GM19395 (cell line): ENCODE measurements around the gene SULF2.
"Not testable (repeated sequence)": the region's sequence is repeated elsewhere in the genome, so short reads cannot be mapped to it uniquely, and the experiment has no call there.

ENCODE experiments used
- ATAC-seq: cut with Tn5 transposase; IDR thresholded peaks from one replicate; pipeline ENCODE4 v1.9.1; 2021; ENCODE audit warnings: mild to moderate bottlenecking, moderate library complexity; ENCODE audit not compliant: unreplicated experiment

Gene SULF2

DNA sequence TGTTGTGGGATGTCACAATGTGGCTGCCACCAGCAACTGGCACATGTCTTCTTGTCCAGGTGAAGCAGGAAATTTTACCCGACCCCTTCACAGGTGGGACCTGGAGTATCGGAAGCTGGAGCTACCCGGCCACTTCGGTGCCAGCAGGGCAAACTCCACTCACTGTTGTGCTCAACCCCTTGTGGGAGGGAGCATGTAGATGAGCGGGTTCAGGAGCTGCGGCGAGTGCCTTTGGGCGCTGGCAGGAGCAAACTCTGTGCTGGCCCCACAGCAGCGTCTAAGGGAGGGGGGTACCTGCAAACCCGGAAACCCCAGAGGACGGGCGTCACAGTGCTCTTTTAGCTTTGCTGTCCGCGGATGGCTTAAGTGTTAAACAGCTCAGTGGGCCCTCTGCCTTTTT lies 20.7 kb upstream of the SULF2 start:
- no peak for ATAC-seq

GRCh38 chr20:47804972-47805371 lies 19.7 kb upstream of the SULF2 start:
- ATAC-seq, result not testable (repeated sequence)

DNA sequence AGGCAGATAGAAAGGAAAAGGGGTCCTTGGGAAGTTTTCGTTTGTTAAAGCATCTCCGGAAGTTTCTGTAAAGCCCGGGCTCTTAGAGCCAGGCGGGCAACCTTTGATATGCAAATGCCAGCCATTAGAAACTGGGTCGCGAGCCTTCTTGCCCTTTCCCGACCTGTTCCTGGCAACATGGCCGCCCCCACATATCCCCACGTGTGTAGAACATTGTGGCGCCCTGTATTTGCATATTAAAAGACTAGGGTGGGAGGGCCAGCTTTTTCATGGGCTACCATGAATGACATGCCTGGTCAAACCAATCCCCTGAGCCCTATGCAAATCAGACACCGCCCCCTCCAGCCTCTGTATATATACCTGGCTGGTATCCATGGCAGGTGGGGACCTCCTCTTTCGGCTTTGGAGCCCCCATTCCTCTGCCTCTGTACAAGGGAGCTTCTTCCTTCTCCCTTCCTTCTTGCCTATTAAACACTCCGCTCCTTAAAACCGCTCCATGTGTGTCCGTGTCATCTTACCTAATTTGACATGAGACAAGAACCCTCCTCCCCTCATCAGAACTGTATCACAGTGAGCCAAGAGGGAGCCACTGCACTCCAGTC lies 19.0 kb upstream of the SULF2 start:
- ATAC-seq, result not testable (repeated sequence)

GRCh38 chr20:47802975-47803374 lies 17.7 kb upstream of the SULF2 start:
- no peak for ATAC-seq

- no peak for ATAC-seq
These were observed 17.1 kb upstream of the SULF2 start for GRCh38 chr20:47802226-47802920.

GRCh38 chr20:47801759-47802158 lies 16.5 kb upstream of the SULF2 start:
- ATAC-seq, result no peak

GRCh38 chr20:47801079-47801478 lies 15.8 kb upstream of the SULF2 start:
- ATAC-seq, result no peak

DNA sequence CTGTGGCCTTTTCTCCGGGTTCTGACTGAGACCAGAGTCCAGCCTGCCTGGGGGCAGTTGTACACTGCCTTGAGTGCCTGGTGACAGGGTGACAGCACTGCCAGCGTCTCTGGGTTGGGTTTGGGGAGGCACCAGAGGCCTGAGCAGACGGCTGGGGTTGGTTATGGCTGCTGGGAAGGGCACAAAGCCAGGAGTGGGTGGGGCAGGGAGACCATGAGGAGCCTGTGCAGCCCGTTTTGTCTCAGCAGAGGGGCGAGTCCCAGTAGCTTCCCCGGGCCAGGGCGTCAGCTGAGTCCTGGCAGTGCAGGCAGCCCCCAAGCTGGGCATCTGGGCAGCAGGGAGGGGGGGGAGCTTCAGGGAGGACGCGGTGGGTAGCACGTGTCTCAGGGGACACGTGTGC lies 15.3 kb upstream of the SULF2 start:
- no peak for ATAC-seq

DNA sequence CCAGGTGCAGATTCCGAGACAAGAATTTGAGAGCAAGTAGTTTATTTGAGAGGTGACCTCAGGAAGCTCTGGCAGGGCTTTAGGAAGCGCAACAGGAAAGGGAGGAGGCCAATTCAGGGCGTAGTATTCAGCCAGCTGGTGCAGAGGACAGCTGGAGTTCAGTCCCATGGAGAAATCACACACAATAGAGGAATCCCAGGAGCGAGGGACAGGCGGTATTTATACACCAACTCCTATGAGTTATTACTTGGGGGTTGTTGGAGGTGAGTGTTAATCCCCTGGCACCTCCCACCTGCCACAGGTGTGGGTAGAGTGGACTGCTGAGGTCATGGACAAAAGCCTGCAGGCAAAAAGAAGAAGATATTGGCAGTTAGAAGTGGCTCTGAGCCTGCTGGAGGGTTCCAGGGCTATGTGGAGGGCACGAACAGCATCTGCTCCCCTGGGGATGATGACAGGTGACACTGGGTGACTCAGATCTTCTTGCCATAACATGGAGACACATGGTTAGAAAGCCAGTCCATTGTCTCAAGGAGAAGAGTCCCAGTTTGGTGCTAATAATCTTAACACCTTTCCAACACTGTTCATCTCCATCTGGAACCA lies 13.9 kb upstream of the SULF2 start:
- no peak for ATAC-seq

DNA sequence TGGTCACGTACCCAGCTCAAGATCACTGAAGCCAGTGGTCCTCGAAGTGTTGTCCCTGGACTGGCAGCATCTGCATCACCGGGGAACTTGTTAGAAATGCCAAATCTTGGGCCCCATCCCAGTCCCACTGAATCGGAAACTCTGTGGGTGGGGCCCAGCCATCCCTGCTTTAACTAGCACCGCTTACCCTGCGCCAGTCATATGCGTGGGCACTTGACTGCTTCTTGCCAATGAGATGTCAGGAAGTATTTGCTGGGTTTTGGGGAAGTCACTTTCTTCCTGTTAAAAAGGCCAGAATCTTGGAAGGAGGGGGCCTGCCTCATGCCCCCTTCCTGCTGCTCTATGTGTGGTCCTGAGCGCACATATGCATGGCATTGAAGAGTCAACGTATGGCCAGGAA lies 11.7 kb upstream of the SULF2 start:
- no peak for ATAC-seq

- ATAC-seq, result no peak
These were observed 10.1 kb upstream of the SULF2 start for GRCh38 chr20:47795214-47795907.

DNA sequence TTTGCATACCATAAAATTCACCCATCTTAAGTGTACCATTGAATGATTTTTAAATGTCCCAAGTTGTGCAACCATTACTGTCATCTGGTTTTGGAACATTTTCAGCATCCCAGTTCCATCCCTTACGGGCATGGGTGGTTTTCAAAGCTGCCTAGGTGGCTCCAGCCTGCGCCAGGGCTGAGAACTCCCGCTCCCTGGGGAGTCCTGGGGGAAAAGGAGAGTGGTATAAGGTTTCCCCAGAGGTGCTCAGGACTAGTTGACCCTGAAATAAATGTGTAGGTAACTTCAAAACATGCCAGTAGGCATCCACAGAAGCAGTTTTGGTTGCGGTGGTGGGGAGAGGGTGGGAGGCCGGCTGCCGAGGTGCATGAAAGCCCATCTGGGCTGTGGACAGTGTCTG lies 9.0 kb upstream of the SULF2 start:
- not testable (repeated sequence) for ATAC-seq

- no peak for ATAC-seq
These were observed 6.8 kb upstream of the SULF2 start for GRCh38 chr20:47792021-47792618.

DNA sequence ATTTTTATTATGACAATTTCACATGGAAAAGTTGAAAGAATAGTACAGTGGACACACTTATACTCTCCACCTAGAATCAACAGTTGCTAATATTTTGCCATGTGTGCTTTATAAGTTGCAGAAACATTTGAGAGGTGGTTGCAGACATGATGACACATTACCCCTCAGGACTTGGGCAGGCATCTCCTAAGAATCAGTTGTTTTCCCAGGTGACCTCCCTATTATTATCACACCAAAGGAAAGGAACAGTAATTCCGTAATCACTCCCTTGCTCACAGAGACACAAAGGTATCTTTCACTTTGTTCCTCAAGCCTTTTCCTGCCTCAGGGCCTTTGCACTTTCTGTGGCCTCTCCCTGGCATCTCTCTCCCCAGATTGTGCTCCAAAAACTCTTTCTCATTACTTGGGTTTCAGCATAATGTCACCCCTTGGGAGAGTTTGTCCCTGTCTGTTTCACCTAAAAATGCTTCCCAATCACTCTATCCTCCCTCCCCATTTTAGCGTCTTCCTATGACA lies 5.9 kb upstream of the SULF2 start:
- ATAC-seq, result no peak

GRCh38 chr20:47790580-47790965 lies 5.3 kb upstream of the SULF2 start:
- no peak for ATAC-seq

- no peak for ATAC-seq
These were observed 4.7 kb upstream of the SULF2 start for GRCh38 chr20:47789764-47790579.

DNA sequence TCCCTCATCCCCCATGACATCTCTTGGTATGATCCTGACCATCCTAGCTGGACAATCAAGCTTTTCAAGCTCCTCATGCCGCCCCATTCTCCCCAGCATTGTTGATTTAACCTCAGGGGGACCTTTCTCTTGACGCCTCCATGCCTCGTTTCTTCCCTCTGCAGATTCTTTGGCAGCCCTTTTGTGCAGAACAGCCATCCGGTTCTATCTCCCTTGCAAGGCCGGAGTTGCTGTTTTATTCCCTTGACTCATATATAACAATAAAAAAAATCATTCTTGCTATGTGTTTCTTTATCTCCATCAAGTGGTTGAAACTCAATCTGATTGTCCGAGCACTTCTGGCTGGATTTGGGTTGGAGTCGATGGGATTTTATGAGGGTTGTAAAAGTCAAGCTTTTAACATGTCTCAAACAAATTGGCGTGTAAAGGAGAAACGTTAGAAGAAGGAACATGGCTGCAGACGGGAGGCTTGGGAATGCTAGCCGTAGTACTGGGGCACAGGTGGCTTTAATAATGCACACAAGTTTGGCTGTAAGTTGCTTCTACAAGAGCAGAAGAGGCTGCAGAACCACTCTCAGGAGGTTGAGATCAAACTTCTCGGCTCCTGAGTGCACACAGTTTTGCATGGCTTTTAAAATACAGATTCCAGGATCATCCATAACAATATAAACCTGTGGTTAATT lies 3.9 kb upstream of the SULF2 start:
- no peak for ATAC-seq

- ATAC-seq, result no peak
These were observed 3.4 kb upstream of the SULF2 start for GRCh38 chr20:47788741-47789080.

DNA sequence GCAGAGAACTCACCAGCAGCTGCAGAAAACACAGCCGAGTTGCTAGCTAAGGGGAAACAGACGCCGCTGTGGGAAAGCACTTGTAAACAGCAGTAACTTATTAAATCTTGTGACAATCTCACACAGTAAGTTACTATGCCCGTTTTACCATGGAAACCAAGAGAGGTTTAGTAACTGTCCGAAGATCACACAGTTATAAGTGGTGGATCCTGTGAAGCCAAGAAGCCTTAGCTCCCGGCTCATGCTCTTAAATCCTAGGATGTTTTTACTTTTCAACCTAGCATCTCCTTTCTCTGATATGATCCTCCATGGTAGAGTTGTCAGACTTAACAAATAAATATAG lies 1.5 kb upstream of the SULF2 start:
- no peak for ATAC-seq
